ENCODE results near the gene LCTL. TPM values are rescaled to one million over a fixed set of nuclear protein-coding genes. Genes with fewer than 3 reads are reported as not detected.

The LCTL gene
- polyA plus RNA-seq, 1 of the 3 experiments (the other 2 are of a cell fraction) = 1.9 TPM

DNA sequence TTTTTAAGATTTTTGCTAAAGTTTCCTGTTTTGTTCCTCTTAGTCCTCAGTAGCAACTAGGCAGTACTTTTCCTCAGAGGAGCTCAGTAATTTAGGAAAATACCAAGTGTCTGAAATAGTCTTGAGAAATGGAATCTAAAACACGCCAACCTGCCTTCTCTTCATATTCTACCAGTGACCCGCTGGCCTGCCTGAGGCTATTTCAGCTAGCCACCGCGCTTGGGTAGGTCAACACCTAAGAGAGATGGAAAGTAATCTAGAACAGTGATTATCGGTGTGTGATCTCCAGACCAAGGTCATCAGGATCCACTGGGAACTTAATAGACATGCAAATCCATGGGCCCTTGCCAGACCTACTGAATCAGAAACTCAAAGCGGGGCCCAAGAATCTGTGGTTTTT is 7.5 kb downstream of the LCTL start:
- CTCF ChIA-PET = interaction anchor here (1.5 kb wide), 1 partner anchor 9 kb away, joined by 6 read pairs; no protein-coding TSS in a partner anchor
- 97% methylated on average over 6 of the region's 6 CpGs for WGBS (ENCODE audit: low lambda C conversion rate)
- no peak overlapping the region for H3K27ac ChIP-seq (ENCODE audit: low read depth in 2 of 2, low read length in 1 of 2)
- H3K9me3 ChIP-seq = peaks cover 6% of the 10 kb centered on the region; the same call in 1 of the 2 replicates
- H2AFZ ChIP-seq (ENCODE audit: low read depth) = no peak overlapping the region
- no peaks in the 10 kb centered on the region for H4K20me1 ChIP-seq (ENCODE audit: insufficient read depth)
- no peak overlapping the region for H3K4me2 ChIP-seq
- H3K27me3 ChIP-seq (ENCODE audit: insufficient read depth) = no peaks in the 10 kb centered on the region
- no peak for TF ChIP-seq ZBTB33 (IDR thresholded peaks at IDR 0.05; ENCODE audit: borderline replicate concordance, low read depth)
- TF ChIP-seq SIN3A (IDR thresholded peaks at IDR 0.05; ENCODE audit: borderline replicate concordance, low read depth, low read length) = no peak
- no peak overlapping the region for H3K9ac ChIP-seq
- no peaks in the 10 kb centered on the region for H3K9me2 ChIP-seq
- POLR2A ChIA-PET = no interaction called here
- peaks cover 0 to 9% of the 10 kb centered on the region in 2 experiments for H3K36me3 ChIP-seq (replicated peaks in 1 of 2; ENCODE audit: control insufficient read depth in 1 of 2, insufficient read depth in 2 of 2, low read length in 1 of 2)
- H3K4me1 ChIP-seq (ENCODE audit: control insufficient read depth in 1 of 2, insufficient read depth in 2 of 2, low read depth in 1 of 2, low read length in 1 of 2) = no peaks in the 10 kb centered on the region
- H3K4me3 ChIP-seq (ENCODE audit: low read depth in 2 of 2, low read length in 1 of 2) = no peak overlapping the region
- H3K79me2 ChIP-seq (ENCODE audit: insufficient read depth) = no peaks in the 10 kb centered on the region
- DNase-seq = no peak
- no peaks in the 10 kb centered on the region for H3F3A ChIP-seq (replicated peaks; ENCODE audit: insufficient read depth)

- H3K36me3 ChIP-seq (replicated peaks in 1 of 2; ENCODE audit: control insufficient read depth in 1 of 2, insufficient read depth in 2 of 2, low read length in 1 of 2) = peaks cover 0 to 16% of the 10 kb centered on the region in 2 experiments
- no peak overlapping the region for H3K4me3 ChIP-seq (ENCODE audit: low read depth in 2 of 2, low read length in 1 of 2)
- no peaks in the 10 kb centered on the region for H3K4me1 ChIP-seq (ENCODE audit: control insufficient read depth in 1 of 2, insufficient read depth in 2 of 2, low read depth in 1 of 2, low read length in 1 of 2)
- no peak overlapping the region for H3K27ac ChIP-seq (ENCODE audit: low read depth in 2 of 2, low read length in 1 of 2)
- ChIA-PET POLR2A (no interaction called here), CTCF (no interaction called here)
- H3K4me2 ChIP-seq = no peak overlapping the region
- no peaks in the 10 kb centered on the region for H3K27me3 ChIP-seq (ENCODE audit: insufficient read depth)
- H4K20me1 ChIP-seq (ENCODE audit: insufficient read depth) = no peaks in the 10 kb centered on the region
- no peak overlapping the region for H2AFZ ChIP-seq (ENCODE audit: low read depth)
- H3F3A ChIP-seq (replicated peaks; ENCODE audit: insufficient read depth) = no peaks in the 10 kb centered on the region
- no peak for DNase-seq
- no peaks in the 10 kb centered on the region for H3K79me2 ChIP-seq (ENCODE audit: insufficient read depth)
- H3K9ac ChIP-seq = no peak overlapping the region
- H3K9me2 ChIP-seq = no peaks in the 10 kb centered on the region
- peaks cover 6% of the 10 kb centered on the region; the same call in 1 of the 2 replicates for H3K9me3 ChIP-seq
- no peak for TF ChIP-seq FOXJ3 (CRISPR knock-in tag; IDR thresholded peaks at IDR 0.05)
- no peak for TF ChIP-seq FOSL2 (IDR thresholded peaks at IDR 0.05; ENCODE audit: borderline replicate concordance, low read depth)
- TF ChIP-seq ZBTB33 (IDR thresholded peaks at IDR 0.05; ENCODE audit: borderline replicate concordance, low read depth) = no peak
- TF ChIP-seq EP300 (IDR thresholded peaks at IDR 0.05; ENCODE audit: borderline replicate concordance in 1 of 2, low read depth in 1 of 2, low read length in 1 of 2) = no peak
- TF ChIP-seq SMC3 (IDR thresholded peaks at IDR 0.05; ENCODE audit: low read depth, low read length) = no peak
- TF ChIP-seq USF2 (IDR thresholded peaks at IDR 0.05; ENCODE audit: borderline replicate concordance, low read depth, low read length) = no peak
- TF ChIP-seq, protein P1, sequence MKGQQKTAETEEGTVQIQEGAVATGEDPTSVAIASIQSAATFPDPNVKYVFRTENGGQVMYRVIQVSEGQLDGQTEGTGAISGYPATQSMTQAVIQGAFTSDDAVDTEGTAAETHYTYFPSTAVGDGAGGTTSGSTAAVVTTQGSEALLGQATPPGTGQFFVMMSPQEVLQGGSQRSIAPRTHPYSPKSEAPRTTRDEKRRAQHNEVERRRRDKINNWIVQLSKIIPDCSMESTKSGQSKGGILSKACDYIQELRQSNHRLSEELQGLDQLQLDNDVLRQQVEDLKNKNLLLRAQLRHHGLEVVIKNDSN (IDR thresholded peaks at IDR 0.05; ENCODE audit: borderline replicate concordance, low read depth) = no peak
- no peak for TF ChIP-seq EZH2phosphoT487 (IDR thresholded peaks at IDR 0.05; ENCODE audit: borderline replicate concordance, low read depth)
- no peak for TF ChIP-seq NFIC (IDR thresholded peaks at IDR 0.05; ENCODE audit: borderline replicate concordance)
- TF ChIP-seq MXI1 (IDR thresholded peaks at IDR 0.05; ENCODE audit: low read depth, low read length) = no peak
- no peak for TF ChIP-seq SIN3A (IDR thresholded peaks at IDR 0.05; ENCODE audit: borderline replicate concordance, low read depth, low read length)
- no peak for TF ChIP-seq FOXM1 (IDR thresholded peaks at IDR 0.05; ENCODE audit: low read depth)
- TF ChIP-seq, protein P2, sequence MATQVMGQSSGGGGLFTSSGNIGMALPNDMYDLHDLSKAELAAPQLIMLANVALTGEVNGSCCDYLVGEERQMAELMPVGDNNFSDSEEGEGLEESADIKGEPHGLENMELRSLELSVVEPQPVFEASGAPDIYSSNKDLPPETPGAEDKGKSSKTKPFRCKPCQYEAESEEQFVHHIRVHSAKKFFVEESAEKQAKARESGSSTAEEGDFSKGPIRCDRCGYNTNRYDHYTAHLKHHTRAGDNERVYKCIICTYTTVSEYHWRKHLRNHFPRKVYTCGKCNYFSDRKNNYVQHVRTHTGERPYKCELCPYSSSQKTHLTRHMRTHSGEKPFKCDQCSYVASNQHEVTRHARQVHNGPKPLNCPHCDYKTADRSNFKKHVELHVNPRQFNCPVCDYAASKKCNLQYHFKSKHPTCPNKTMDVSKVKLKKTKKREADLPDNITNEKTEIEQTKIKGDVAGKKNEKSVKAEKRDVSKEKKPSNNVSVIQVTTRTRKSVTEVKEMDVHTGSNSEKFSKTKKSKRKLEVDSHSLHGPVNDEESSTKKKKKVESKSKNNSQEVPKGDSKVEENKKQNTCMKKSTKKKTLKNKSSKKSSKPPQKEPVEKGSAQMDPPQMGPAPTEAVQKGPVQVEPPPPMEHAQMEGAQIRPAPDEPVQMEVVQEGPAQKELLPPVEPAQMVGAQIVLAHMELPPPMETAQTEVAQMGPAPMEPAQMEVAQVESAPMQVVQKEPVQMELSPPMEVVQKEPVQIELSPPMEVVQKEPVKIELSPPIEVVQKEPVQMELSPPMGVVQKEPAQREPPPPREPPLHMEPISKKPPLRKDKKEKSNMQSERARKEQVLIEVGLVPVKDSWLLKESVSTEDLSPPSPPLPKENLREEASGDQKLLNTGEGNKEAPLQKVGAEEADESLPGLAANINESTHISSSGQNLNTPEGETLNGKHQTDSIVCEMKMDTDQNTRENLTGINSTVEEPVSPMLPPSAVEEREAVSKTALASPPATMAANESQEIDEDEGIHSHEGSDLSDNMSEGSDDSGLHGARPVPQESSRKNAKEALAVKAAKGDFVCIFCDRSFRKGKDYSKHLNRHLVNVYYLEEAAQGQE (IDR thresholded peaks at IDR 0.05; ENCODE audit: low read depth, low read length) = no peak
- TF ChIP-seq, protein P3, sequence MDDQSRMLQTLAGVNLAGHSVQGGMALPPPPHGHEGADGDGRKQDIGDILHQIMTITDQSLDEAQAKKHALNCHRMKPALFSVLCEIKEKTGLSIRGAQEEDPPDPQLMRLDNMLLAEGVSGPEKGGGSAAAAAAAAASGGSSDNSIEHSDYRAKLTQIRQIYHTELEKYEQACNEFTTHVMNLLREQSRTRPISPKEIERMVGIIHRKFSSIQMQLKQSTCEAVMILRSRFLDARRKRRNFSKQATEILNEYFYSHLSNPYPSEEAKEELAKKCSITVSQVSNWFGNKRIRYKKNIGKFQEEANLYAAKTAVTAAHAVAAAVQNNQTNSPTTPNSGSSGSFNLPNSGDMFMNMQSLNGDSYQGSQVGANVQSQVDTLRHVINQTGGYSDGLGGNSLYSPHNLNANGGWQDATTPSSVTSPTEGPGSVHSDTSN (IDR thresholded peaks at IDR 0.05) = no peak
- no peak for TF ChIP-seq ELF1 (IDR thresholded peaks at IDR 0.05)
- no peak for TF ChIP-seq RFX5 (IDR thresholded peaks at IDR 0.05; ENCODE audit: low read length)
Observed at GRCh38 chr15:66555685-66556084, 10.1 kb downstream of the LCTL start.
